Hematopoietic multipotent progenitor cell treated with erythropoietin and hydrocortisone succinate and interleukin-3 and kit ligand, for 8 days (in vitro differentiated cells): ENCODE results near the gene CCDC39.

Source experiments
- DNase-seq: peaks from one replicate; pipeline ENCODE4 v3.0.0-alpha.2; 2015

CCDC39 gene

DNA sequence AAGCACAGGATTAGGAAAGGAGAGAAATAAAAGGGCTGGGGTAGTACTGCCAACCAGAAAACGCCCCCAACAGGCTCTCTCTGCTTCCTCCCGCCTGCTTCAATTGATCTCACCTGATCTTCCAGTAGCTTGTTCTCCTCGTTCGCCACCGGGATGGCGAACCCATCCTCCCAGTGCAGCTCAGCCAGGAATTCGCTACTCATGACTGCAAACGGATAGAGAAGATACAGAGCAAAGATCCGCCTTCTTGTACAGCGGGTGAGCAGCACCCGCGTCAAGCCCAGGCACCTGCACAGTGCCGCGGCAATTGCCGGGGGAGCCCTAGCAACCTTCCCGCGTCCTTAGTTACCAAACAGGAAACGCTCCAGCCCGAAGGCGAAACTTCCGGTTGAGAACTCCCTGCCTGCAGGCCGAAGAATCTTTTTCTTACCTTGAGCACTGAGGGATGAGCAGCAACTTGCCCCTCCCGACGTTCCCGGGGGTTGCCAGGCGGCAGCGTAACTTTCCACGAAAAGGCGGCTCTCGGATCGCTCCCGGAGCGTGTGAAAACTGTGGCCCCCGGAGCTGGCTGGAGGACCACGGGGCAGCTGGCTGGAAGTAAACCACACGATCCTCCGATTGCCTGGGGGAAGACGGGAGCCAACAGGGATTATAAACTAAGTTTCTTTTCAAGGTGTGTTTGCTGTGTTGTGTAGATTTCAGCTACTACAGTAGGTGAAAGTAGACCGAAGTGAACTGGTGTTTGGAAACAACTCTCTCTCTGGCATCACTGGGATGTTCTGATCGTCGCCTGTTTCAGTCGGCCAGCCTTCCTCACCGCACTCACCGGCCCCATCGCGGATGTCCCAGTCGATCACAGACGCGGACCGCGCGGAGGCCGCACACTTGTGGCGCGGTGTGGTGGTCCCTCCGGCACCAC is at the start of gene CCDC39:
CCDC39 (minus strand) TSS at position 312 of the 919 bp plus-strand sequence; CDS start at position 203, 109 bp downstream.
- DNase-seq, result peak; percentile 60

- DNase-seq, result no peak
These were observed 40.7 kb upstream of the CCDC39 start for GRCh38 chr3:180720012-180720411.

DNA sequence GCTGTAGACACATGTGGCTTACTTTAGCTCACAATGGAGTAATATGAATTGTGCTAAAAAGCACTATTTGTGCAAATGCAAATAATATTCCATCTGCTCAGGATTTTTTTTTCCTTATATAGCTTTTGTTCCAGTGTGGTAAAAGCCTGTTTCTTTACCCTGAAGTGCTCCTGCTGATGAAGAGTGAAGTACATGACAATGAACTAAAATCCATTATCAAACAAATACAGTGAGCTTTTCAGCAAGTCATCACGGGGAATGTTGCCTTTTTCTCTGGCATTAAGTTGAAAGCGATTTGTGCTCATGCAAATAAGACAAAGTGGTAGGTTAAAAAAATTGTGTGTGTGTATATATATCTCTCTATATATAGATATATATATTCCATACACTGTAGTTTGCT is 28.6 kb upstream of the CCDC39 start:
- DNase-seq, result no peak

DNA sequence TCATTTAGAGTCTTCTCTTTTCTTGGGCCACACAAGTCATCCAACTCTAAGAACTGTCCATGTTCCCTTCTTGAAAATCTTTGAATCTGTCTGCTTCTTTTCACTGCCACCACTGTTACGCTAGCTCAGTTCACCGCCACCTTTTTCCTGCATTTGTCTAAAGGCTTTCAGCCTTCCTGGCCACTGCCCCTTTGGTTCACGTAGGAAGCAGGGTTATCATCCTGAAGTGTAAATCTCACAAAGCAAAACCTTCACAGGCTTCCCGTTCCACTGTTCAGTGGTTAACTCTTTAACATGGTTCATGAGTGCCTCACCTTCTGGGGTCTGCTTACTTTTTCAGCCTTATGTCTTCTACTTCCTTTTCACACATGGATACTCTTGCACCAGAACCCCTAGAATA is 26.3 kb upstream of the CCDC39 start:
- DNase-seq, result no peak

DNA sequence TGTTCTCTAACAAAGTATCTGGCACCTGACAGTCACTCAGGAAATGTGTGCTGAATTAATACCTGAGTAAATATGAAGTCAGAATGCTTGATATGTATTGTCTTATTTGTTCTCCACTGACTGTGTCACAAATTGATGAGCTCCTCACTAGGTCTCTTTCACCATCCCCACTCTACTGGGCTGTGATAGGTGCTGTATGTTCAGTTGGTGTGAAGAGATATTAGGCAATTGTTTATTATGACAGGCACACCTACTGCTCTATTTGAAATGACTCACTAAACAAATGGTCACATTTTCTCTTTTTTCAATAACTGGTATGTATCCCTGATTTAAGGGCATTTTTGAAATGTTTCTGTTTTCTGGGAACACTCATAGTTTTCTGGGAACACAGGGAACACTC is 25.2 kb upstream of the CCDC39 start:
- DNase-seq, result no peak

DNA sequence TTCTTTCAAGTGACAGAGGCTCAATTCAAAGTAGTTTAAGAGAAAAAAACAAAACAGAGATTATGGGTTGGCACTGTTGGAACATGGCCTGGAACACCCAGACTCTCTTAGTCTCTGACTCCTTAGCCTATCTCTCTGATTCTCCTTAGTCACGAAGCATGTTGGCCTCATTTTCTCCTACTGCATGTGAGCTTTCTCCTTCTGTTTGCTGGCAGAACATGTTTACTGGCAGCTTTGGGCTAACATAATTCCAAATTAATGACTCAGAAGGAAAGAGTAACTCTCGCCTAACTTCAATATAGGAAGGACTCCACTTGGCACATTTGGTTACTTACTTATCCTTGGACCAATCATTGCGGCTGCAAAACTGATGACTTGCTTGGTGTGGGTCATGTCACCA is 21.7 kb upstream of the CCDC39 start:
- no peak for DNase-seq

DNA sequence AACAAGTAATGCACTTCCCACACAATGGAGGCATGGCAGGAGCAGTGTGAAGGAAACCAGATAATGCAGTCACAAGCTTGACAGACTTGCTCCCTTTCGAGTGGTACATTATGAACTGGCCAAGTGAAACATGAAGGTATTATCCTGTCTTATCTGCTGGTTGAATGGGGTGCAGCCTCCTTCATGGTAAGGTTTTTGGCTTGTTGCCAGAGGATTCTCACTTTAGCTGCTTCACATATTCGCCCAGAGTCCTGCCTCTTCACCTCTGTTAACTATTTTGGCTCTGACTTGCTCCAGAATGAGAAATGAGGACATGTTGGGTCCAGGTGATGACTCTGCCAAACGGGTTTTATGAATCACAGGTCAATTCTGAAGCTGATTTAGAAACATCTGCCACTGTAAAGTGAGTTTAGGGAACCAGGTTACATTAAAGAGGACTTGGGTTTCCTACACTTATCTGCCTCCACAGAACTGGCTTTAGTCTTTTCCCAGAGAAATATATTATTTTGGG is 19.5 kb upstream of the CCDC39 start:
- DNase-seq, result peak; percentile 8

GRCh38 chr3:180694321-180694720 is 15.0 kb upstream of the CCDC39 start:
- no peak for DNase-seq

GRCh38 chr3:180693656-180694055 is 14.4 kb upstream of the CCDC39 start:
- no peak for DNase-seq

GRCh38 chr3:180690061-180690460 is 10.8 kb upstream of the CCDC39 start:
- no peak for DNase-seq

GRCh38 chr3:180684807-180685206 is 5.5 kb upstream of the CCDC39 start:
- DNase-seq, result no peak

DNA sequence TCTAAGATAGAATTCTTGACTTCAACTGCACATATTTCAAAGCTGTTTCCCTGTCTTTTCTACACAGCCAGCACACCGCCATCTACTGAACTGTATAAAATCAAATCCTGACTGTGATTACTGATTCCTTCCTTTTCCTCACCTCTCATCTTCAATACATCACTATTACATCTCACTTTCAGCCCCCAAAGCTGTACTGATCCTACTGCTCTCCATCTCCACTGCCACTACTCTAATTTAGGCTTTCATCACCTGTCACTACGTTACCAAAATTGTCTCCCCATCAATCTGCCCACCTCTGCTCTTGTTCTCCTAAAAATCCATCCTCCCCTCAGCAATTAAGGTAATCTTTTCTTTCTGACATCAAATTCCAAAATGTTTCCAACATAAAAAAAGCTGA is 4.5 kb upstream of the CCDC39 start:
- no peak for DNase-seq

- DNase-seq, result peak; percentile 47
These were observed 775 bp upstream of the CCDC39 start for GRCh38 chr3:180680097-180680430.

DNA sequence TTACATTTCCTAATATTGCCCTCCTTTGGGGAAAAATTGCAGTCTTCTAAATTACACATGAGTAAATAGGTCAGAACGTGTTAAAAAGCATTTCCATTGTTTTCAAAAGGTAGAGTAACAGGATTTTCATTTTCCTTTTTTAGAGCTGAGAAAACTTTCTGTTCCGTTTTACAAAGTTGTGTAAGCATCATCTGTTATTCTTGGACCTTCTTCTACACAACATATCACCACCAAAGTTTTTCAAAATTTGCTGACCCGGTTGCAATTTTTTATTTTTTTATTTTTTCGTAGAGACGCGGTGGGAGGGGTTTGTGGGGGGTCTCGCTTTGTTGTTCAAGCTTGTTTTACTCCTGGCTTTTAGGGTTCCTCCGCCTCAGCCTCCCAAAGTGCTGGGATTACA is 1.1 kb downstream of the CCDC39 start:
- DNase-seq, result no peak

- no peak for DNase-seq
These were observed 17.8 kb downstream of the CCDC39 start for GRCh38 chr3:180661444-180661843.

- no peak for DNase-seq
These were observed 22.2 kb downstream of the CCDC39 start for GRCh38 chr3:180657094-180657493.

DNA sequence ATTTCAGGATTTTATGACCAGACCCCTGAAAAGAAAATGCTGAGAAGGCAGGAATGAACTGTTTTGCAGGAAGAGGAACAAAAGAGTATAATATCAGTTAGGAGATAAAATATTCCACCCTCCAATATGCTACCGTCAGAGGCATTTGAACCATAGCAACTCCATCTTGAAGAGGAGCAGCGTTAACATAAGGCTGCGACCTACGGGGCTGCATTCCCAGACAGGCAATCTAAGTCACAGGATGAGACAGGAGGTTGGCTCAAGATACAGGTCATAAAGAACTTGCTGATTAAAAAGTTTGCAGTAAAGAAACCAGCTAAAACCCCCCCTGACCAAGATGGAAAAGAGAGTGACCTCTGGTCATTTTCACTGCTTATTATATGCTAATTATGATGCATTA is 22.9 kb downstream of the CCDC39 start:
- no peak for DNase-seq

GRCh38 chr3:180646187-180646790 is 33.0 kb downstream of the CCDC39 start:
- DNase-seq, result peak; percentile 5

GRCh38 chr3:180640987-180641386 is 38.3 kb downstream of the CCDC39 start:
- DNase-seq, result no peak

DNA sequence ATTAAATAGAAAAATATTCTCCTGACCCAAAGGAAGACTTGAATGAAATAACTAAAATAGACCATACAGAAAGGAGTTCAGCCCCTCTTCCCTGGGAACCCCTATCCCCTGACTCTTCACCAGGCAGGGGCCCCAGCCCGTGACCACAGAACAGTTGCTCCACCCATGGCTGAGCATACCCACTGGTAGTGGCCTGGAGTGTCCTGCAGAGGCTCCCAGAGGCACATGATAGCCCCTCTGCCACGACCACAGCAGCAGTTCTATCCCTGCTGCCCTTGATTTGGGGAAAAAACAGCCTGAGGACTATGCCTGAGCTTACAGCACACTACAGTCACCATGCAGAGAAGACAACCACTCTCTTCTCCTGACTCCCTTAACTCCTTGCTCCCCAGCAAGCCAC is 45.6 kb downstream of the CCDC39 start:
- no peak for DNase-seq

DNA sequence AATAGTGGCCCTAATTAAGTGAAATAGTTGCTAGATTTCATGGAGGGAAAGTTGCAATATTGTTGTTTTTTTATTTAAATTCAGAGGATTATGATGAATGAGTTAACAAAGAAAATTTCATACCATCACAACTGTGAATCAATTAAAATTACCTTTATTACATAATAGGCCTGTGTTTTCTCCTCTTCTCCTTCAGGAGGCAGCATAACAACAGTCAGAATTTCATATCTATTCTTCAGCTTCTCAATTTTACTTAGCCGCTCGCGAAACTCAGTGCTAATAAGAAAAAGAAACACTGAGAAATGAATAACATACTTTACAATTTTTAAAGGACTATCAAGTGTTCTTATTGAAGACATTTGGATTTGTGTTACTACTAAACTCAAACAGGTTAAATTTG is 48.0 kb downstream of the CCDC39 start:
- no peak for DNase-seq

GRCh38 chr3:180630371-180630770 is 48.9 kb downstream of the CCDC39 start:
- DNase-seq, result no peak

DNA sequence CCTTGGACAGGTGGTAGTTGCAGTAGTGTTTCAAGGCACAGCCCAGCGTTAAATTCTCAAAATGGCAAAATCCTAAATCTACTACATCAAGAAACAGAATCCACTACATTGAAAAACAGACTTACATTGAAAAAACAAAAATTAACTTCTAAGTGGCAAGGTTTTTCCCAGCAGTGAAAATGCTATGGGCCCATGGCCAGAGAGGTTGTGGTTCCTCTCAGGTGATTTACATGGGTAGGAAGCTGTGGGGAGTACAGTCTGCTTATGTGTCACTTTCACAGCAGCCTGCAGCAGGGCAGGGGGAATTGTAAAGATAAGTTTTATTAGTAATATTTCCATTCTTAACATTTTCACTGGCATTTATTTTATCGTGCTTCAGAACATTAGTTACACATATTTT is 52.4 kb downstream of the CCDC39 start:
- DNase-seq, result no peak

DNA sequence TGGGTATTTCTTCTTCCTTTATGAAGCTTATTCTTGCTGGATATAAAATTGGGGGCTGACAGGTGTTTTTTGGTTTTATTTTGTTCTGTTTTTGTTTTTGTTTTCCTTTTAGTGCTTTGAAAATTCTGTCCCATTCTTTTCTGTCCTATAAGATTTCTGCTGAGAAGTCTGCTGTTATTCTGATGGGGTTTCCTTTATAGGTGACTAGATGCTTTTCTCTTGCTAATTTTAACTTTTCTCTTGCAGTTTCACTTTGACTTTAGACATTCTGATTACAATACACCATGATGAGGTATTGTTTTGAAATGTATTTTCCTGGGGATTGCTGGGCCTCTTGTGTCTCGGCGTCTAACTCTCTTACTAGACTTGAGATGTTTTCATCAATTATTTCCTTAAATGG is 54.6 kb downstream of the CCDC39 start:
- no peak for DNase-seq
